Fibroblast of lung (primary cell): ENCODE results near the gene ARHGEF35. TPM values are rescaled to one million over a fixed set of nuclear protein-coding genes. Genes with fewer than 3 reads are reported as not detected.

Source experiments
- DNase-seq, 2 donors: peaks; one replicate each; pipeline versions ENCODE4 v3.0.0 to v3.0.0-alpha.2; 2010; ENCODE audit warnings: low read depth in 2 of 2
- H2AFZ ChIP-seq: 2 replicates; pipeline ENCODE4 v1.5.1; 2012; ENCODE audit warnings: low read length, control low read depth, inconsistent platforms
- H3K27ac ChIP-seq: 2 replicates; pipeline ENCODE4 v1.5.1; 2011; ENCODE audit warnings: low read length, control low read depth; ENCODE audit not compliant: insufficient read depth
- H3K27me3 ChIP-seq: 2 replicates; pipeline ENCODE4 v1.5.1; 2011; ENCODE audit warnings: mild to moderate bottlenecking, low read length; ENCODE audit not compliant: control insufficient read depth, insufficient read depth
- H3K36me3 ChIP-seq: 2 replicates; pipeline ENCODE4 v1.5.1; 2011; ENCODE audit warnings: low read length; ENCODE audit not compliant: control insufficient read depth, insufficient read depth
- H3K4me1 ChIP-seq: 2 replicates; pipeline ENCODE4 v1.5.1; 2011; ENCODE audit warnings: low read length; ENCODE audit not compliant: control insufficient read depth, insufficient read depth; ENCODE audit errors: extremely low read depth
- H3K4me2 ChIP-seq: 2 replicates; pipeline ENCODE4 v1.5.1; 2011; ENCODE audit warnings: low read length, control low read depth; ENCODE audit not compliant: insufficient read depth; ENCODE audit errors: extremely low read depth
- H3K4me3 ChIP-seq, 4 experiments: fragments of 200-600 bp in 1 of 4; sonication (generic) in 1 of 4; replicated peaks in 1 of 4; 2 replicates each; pipeline ENCODE4 v1.5.1; 2011 to 2016; ENCODE audit warnings: low read length in 4 of 4, low read depth in 3 of 4, mild to moderate bottlenecking in 3 of 4, control low read depth in 2 of 4, inconsistent platforms in 1 of 4, mixed read lengths in 1 of 4; ENCODE audit not compliant: insufficient read depth in 1 of 4; ENCODE audit errors: control extremely low read depth in 1 of 4
- H3K79me2 ChIP-seq: 2 replicates; pipeline ENCODE4 v1.5.1; 2012; ENCODE audit warnings: mild to moderate bottlenecking, low read length, inconsistent platforms; ENCODE audit not compliant: control insufficient read depth, insufficient read depth
- H3K9ac ChIP-seq: 2 replicates; pipeline ENCODE4 v1.5.1; 2011; ENCODE audit warnings: mild to moderate bottlenecking, low read length, control low read depth; ENCODE audit not compliant: insufficient read depth
- H3K9me3 ChIP-seq: 2 replicates; pipeline ENCODE4 v1.5.1; 2012; ENCODE audit warnings: low read depth, low read length; ENCODE audit not compliant: control insufficient read depth, insufficient read depth
- H4K20me1 ChIP-seq: 2 replicates; pipeline ENCODE4 v1.5.1; 2011; ENCODE audit warnings: low read length; ENCODE audit not compliant: control insufficient read depth, insufficient read depth; ENCODE audit errors: extremely low read depth
- EZH2 ChIP-seq: IDR thresholded peaks from 2 replicates; pipeline ENCODE4 v1.5.1; 2012; ENCODE audit warnings: low read length, control low read depth, mild to moderate bottlenecking; ENCODE audit errors: missing control alignments
- polyA plus RNA-seq, 2 donors: library from polyadenylated mRNA; depleted of rRNA in 1 of 2; stranded (reverse) in 1 of 2; unstranded in 1 of 2; fragments of >200 nt; gene quantifications; 2 replicates each; pipeline ENCODE4 v1.2.1, GENCODE V29; 2011 to 2012; ENCODE audit warnings: missing spikeins in 1 of 2
- total RNA-seq: library from RNA; depleted of rRNA; stranded (reverse); fragments of >200 nt; gene quantifications from 2 replicates; pipeline ENCODE4 v1.2.1, GENCODE V29; 2014
- TF ChIP-seq, protein P1 (sequence below), 2 donors: IDR thresholded peaks in 1 of 2; conservative IDR thresholded peaks in 1 of 2; 1 replicate in 1 of 2; 2 replicates in 1 of 2; pipeline ENCODE4 v1.5.1; 2011 to 2012; ENCODE audit warnings: low read length in 2 of 2, control low read depth in 1 of 2, inconsistent platforms in 1 of 2, low read depth in 1 of 2, mild to moderate bottlenecking in 1 of 2

Gene ARHGEF35
- total and polyA plus RNA-seq, 2 donors (not counting 1 experiment from before 2014, with no cell fraction given): 1.1 to 5.4 TPM

DNA sequence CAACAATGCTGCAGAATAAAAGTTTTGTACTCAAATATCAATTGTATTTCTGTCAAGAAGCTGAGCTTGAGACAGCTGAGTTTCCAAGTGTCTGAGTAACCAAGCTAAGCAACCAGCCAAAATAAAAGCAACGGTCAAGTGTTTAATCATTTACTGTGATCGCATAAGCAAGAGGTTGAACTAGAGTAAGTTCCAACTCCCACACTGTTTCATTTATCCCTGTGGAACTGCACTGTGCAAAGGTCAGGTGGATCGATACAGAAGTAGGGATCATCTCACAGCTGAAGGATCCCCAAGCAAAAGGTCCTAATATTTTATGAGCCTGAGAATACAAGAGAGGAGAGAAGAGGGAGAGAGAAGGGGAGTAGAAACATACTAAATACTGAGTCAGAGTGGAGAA lies 51.2 kb downstream of the ARHGEF35 start:
- no peaks in the 10 kb centered on the region for H3K9me3 ChIP-seq
- no peak overlapping the region for H2AFZ ChIP-seq
- no peak overlapping the region for H3K27ac ChIP-seq
- H3K9ac ChIP-seq: no peak overlapping the region
- no peaks in the 10 kb centered on the region for H4K20me1 ChIP-seq
- no peak overlapping the region for H3K4me2 ChIP-seq
- TF ChIP-seq, protein P1, sequence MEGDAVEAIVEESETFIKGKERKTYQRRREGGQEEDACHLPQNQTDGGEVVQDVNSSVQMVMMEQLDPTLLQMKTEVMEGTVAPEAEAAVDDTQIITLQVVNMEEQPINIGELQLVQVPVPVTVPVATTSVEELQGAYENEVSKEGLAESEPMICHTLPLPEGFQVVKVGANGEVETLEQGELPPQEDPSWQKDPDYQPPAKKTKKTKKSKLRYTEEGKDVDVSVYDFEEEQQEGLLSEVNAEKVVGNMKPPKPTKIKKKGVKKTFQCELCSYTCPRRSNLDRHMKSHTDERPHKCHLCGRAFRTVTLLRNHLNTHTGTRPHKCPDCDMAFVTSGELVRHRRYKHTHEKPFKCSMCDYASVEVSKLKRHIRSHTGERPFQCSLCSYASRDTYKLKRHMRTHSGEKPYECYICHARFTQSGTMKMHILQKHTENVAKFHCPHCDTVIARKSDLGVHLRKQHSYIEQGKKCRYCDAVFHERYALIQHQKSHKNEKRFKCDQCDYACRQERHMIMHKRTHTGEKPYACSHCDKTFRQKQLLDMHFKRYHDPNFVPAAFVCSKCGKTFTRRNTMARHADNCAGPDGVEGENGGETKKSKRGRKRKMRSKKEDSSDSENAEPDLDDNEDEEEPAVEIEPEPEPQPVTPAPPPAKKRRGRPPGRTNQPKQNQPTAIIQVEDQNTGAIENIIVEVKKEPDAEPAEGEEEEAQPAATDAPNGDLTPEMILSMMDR (conservative IDR thresholded peaks at IDR 0.05 in 1 of 2, IDR thresholded peaks at IDR 0.05 in 1 of 2; ENCODE audit: low read depth in 1 of 2, low read length in 2 of 2): no peak
- no peak for TF ChIP-seq EZH2
- no peak overlapping the region for H3K4me3 ChIP-seq
- no peaks in the 10 kb centered on the region for H3K36me3 ChIP-seq
- no peaks in the 10 kb centered on the region for H3K4me1 ChIP-seq
- no peak for DNase-seq
- no peaks in the 10 kb centered on the region for H3K79me2 ChIP-seq
- H3K27me3 ChIP-seq: no peaks in the 10 kb centered on the region

- DNase-seq: no peak
Measured at GRCh38 chr7:144142187-144142586, 53.4 kb downstream of the ARHGEF35 start.

GRCh38 chr7:144137501-144137900 lies 58.1 kb downstream of the ARHGEF35 start:
- Histone ChIP-seq H3K9me3 (no peaks in the 10 kb centered on the region), H3K27me3 (no peaks in the 10 kb centered on the region)
- no peak for DNase-seq

More at GRCh38 chr7:144142187-144142586, 53.4 kb downstream of the ARHGEF35 start:
- Histone ChIP-seq H3K4me2 (no peak overlapping the region), H3K79me2 (no peaks in the 10 kb centered on the region), H3K27me3 (no peaks in the 10 kb centered on the region), H4K20me1 (no peaks in the 10 kb centered on the region), H3K9ac (no peak overlapping the region), H3K9me3 (no peaks in the 10 kb centered on the region), H3K36me3 (no peaks in the 10 kb centered on the region), H3K4me1 (no peaks in the 10 kb centered on the region), H2AFZ (no peak overlapping the region), H3K27ac (no peak overlapping the region), H3K4me3 (no peak overlapping the region)
- TF ChIP-seq EZH2: no peak
- TF ChIP-seq, protein P1 (conservative IDR thresholded peaks at IDR 0.05 in 1 of 2, IDR thresholded peaks at IDR 0.05 in 1 of 2; ENCODE audit: low read depth in 1 of 2, low read length in 2 of 2): no peak

More at GRCh38 chr7:144137501-144137900, 58.1 kb downstream of the ARHGEF35 start:
- H3K9ac ChIP-seq: no peak overlapping the region
- no peaks in the 10 kb centered on the region for H4K20me1 ChIP-seq
- no peak overlapping the region for H2AFZ ChIP-seq
- no peak overlapping the region for H3K27ac ChIP-seq
- H3K36me3 ChIP-seq: no peaks in the 10 kb centered on the region
- TF ChIP-seq EZH2: no peak
- TF ChIP-seq, protein P1 (conservative IDR thresholded peaks at IDR 0.05 in 1 of 2, IDR thresholded peaks at IDR 0.05 in 1 of 2; ENCODE audit: low read depth in 1 of 2, low read length in 2 of 2): no peak
- no peak overlapping the region for H3K4me3 ChIP-seq
- H3K79me2 ChIP-seq: no peaks in the 10 kb centered on the region
- no peak overlapping the region for H3K4me2 ChIP-seq
- no peaks in the 10 kb centered on the region for H3K4me1 ChIP-seq

Other genes with a start within 250 kb of the ARHGEF35 start
- gene OR2F1, start 241.0 kb downstream of the ARHGEF35 start, total RNA-seq: not detected in 2 replicates
- gene OR2F1, start 241.0 kb downstream of the ARHGEF35 start, polyA plus RNA-seq: not detected in 2 replicates
- not detected in 2 replicates for gene OR6B1, start 195.5 kb downstream of the ARHGEF35 start, total RNA-seq
- not detected in 2 replicates for gene OR6B1, start 195.5 kb downstream of the ARHGEF35 start, polyA plus RNA-seq
- not detected in 2 replicates for gene OR2A5, start 146.9 kb downstream of the ARHGEF35 start, total RNA-seq
- gene OR2A5, start 146.9 kb downstream of the ARHGEF35 start, polyA plus RNA-seq: not detected in 2 replicates
- not detected in 2 replicates for gene OR2A25, start 126.0 kb downstream of the ARHGEF35 start, total RNA-seq
- gene OR2A25, start 126.0 kb downstream of the ARHGEF35 start, polyA plus RNA-seq: not detected in 2 replicates
- gene OR2A12, start 109.6 kb downstream of the ARHGEF35 start, total RNA-seq: not detected in 2 replicates
- not detected in 2 replicates for gene OR2A12, start 109.6 kb downstream of the ARHGEF35 start, polyA plus RNA-seq
- gene OR2A2, start 86.2 kb downstream of the ARHGEF35 start, total RNA-seq: not detected in 2 replicates
- not detected in 2 replicates for gene OR2A2, start 86.2 kb downstream of the ARHGEF35 start, polyA plus RNA-seq
- gene OR2A14, start 72.7 kb downstream of the ARHGEF35 start, total RNA-seq: not detected in 2 replicates
- gene OR2A14, start 72.7 kb downstream of the ARHGEF35 start, polyA plus RNA-seq: not detected in 2 replicates
- gene CTAGE4, start 12.4 kb downstream of the ARHGEF35 start, total RNA-seq: 0.17 and 1.0 TPM in 2 replicates
- gene CTAGE4, start 12.4 kb downstream of the ARHGEF35 start, polyA plus RNA-seq: 0.58 TPM in 1 of 2 replicates, not detected in the other
- under 0.01 TPM in 1 of 2 replicates, not detected in the other for gene OR2A42, start 43.8 kb upstream of the ARHGEF35 start, total RNA-seq
- gene OR2A42, start 43.8 kb upstream of the ARHGEF35 start, polyA plus RNA-seq: 0.02 and 0.06 TPM in 2 replicates
- gene OR2A7, start 69.0 kb upstream of the ARHGEF35 start, total RNA-seq: 0.26 and 0.50 TPM in 2 replicates
- 0.39 and 0.45 TPM in 2 replicates for gene OR2A7, start 69.0 kb upstream of the ARHGEF35 start, polyA plus RNA-seq
- 0.26 and 0.83 TPM in 2 replicates for gene CTAGE8, start 73.5 kb upstream of the ARHGEF35 start, total RNA-seq
- gene CTAGE8, start 73.5 kb upstream of the ARHGEF35 start, polyA plus RNA-seq: 0.14 and 0.43 TPM in 2 replicates
- under 0.01 and 0.17 TPM in 2 replicates for gene OR2A1, start 116.6 kb upstream of the ARHGEF35 start, total RNA-seq
- gene OR2A1, start 116.6 kb upstream of the ARHGEF35 start, polyA plus RNA-seq: 0.07 TPM in 1 of 2 replicates, not detected in the other
- gene ARHGEF5, start 159.6 kb upstream of the ARHGEF35 start, total RNA-seq: 3.0 and 3.9 TPM in 2 replicates
- 3.1 and 4.7 TPM in 2 replicates for gene ARHGEF5, start 159.6 kb upstream of the ARHGEF35 start, polyA plus RNA-seq
- gene NOBOX, start 207.9 kb upstream of the ARHGEF35 start, total RNA-seq: not detected in 2 replicates
- not detected in 2 replicates for gene NOBOX, start 207.9 kb upstream of the ARHGEF35 start, polyA plus RNA-seq